Thyroid gland (tissue), 4 donors: ENCODE measurements around the gene NID2. TPM values are rescaled to one million over a fixed set of nuclear protein-coding genes. Genes with fewer than 3 reads are reported as not detected.

Source experiments
- DNase-seq, 2 donors: peaks; one replicate each; pipeline ENCODE4 v3.0.0-alpha.2; 2019
- H3K27ac ChIP-seq, 3 donors: fragments of 200-600 bp; sonication (generic); 1 replicate in 2 of 3; 2 replicates in 1 of 3; pipeline ENCODE4 v1.5.1; 2016 to 2019; ENCODE audit warnings: mild to moderate bottlenecking in 1 of 3, moderate library complexity in 1 of 3
- H3K27me3 ChIP-seq: fragments of 200-600 bp; sonication (generic); one replicate; pipeline ENCODE4 v1.5.1; 2019
- H3K36me3 ChIP-seq, 2 donors: fragments of 200-600 bp; sonication (generic); one replicate each; pipeline ENCODE4 v1.5.1; 2016 to 2019
- H3K4me1 ChIP-seq, 2 donors: fragments of 200-600 bp; sonication (generic); one replicate each; pipeline ENCODE4 v1.5.1; 2017 to 2019
- H3K4me3 ChIP-seq, 3 donors: fragments of 200-600 bp; sonication (generic); replicated peaks in 1 of 3; 1 replicate in 2 of 3; 2 replicates in 1 of 3; pipeline ENCODE4 v1.5.1; 2016; ENCODE audit warnings: mild to moderate bottlenecking in 1 of 3
- H3K9me3 ChIP-seq: fragments of 200-600 bp; sonication (generic); one replicate; pipeline ENCODE4 v1.5.1; 2017
- POLR2A ChIP-seq, 2 donors: fragments of 450-650 bp; IDR thresholded peaks; one replicate each; pipeline ENCODE4 v1.6.1; 2017; ENCODE audit warnings: antibody characterized with exemption in 2 of 2, mild to moderate bottlenecking in 2 of 2, moderate library complexity in 1 of 2
- WGBS, 2 donors: methylation state at CpG; one replicate each; pipeline ENCODE4 v1.1.5; 2017; 5-methylcytosine and 5-hydroxymethylcytosine counted together
- intact Hi-C: fragments of 100-400 bp; cut with DNase I; formaldehyde crosslinking; loops from one replicate; pipeline ENCODE4 v1.15.1; 2023
- total RNA-seq, 4 donors: library from RNA; depleted of rRNA; stranded (reverse); fragments of >200 nt; gene quantifications; one replicate each; pipeline ENCODE4 v1.2.3, GENCODE V29; 2016
- TF ChIP-seq, protein P1 (sequence below), 6 experiments: fragments of 200-600 bp in 3 of 6; fragments of 450-650 bp in 3 of 6; sonication (generic) in 3 of 6; IDR thresholded peaks; one replicate each; pipeline ENCODE4 v1.5.1; 2016 to 2019; ENCODE audit warnings: antibody characterized with exemption in 6 of 6, mild to moderate bottlenecking in 2 of 6, inconsistent platforms in 1 of 6, moderate library complexity in 1 of 6

NID2 gene
- total RNA-seq, 4 donors from 2014 or later = 115 to 207 (median 130) TPM

DNA sequence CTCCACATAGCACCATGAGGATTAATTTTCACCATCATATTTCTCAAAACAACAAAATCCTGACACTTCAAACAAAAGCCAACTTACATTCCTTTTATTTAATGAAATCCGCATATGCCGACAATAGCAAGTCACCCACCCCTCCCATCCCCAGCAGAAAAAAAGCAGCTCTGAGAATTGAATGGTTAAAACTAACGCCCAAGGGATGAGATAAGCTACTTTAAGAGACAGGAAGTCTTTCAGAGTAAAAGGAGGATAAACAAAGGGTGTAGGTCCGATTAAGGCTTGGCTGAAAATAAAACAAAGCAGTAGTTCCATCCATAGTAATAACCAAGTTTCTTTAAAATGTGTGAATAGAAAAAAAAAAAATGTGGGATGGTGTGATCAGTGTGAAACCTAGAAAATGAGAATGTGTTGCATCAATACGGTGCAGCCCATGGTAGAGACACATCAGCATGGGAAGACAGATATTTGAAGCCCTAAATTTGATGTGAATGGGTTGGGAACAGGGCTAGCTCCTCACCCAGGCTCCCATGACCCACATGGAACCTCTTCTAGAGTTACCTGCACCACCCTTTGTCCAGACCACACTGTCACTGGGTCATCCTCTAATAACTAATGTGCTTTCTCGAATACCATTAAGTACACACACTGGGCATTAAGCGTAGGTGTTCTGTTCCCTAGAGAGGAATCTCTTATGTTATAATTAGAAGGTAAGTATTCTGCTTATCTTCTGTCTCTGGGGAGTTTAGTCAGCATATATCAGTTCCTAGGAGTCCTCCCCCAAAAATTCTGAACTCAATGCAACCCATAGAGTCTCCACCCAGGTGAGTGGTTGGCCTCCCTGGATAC is 47.8 kb downstream of the NID2 start:
- Histone ChIP-seq H3K4me3 (no peak overlapping the region), H3K27me3 (no peaks in the 10 kb centered on the region), H3K27ac (peak overlapping the region in 2 of 3 donors; percentile 16 to 18), H3K9me3 (no peaks in the 10 kb centered on the region), H3K36me3 (peaks cover 11 to 20% of the 10 kb centered on the region in 2 donors), H3K4me1 (peaks cover 0 to 27% of the 10 kb centered on the region in 2 donors)
- intact Hi-C loops = no loop called here
- WGBS, 2 donors = 73 to 77% methylated on average over 7 of the region's 7 CpGs
- DNase-seq = no peak
- TF ChIP-seq, protein P1, sequence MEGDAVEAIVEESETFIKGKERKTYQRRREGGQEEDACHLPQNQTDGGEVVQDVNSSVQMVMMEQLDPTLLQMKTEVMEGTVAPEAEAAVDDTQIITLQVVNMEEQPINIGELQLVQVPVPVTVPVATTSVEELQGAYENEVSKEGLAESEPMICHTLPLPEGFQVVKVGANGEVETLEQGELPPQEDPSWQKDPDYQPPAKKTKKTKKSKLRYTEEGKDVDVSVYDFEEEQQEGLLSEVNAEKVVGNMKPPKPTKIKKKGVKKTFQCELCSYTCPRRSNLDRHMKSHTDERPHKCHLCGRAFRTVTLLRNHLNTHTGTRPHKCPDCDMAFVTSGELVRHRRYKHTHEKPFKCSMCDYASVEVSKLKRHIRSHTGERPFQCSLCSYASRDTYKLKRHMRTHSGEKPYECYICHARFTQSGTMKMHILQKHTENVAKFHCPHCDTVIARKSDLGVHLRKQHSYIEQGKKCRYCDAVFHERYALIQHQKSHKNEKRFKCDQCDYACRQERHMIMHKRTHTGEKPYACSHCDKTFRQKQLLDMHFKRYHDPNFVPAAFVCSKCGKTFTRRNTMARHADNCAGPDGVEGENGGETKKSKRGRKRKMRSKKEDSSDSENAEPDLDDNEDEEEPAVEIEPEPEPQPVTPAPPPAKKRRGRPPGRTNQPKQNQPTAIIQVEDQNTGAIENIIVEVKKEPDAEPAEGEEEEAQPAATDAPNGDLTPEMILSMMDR (IDR thresholded peaks at IDR 0.05) = no peak
- no peak for TF ChIP-seq POLR2A (IDR thresholded peaks at IDR 0.05)

GRCh38 chr14:52020161-52020714 is 48.6 kb downstream of the NID2 start:
- no peaks in the 10 kb centered on the region for H3K27me3 ChIP-seq
- H3K9me3 ChIP-seq = no peaks in the 10 kb centered on the region
- peaks cover 0 to 27% of the 10 kb centered on the region in 2 donors for H3K4me1 ChIP-seq
- no peak for TF ChIP-seq POLR2A (IDR thresholded peaks at IDR 0.05)
- TF ChIP-seq, protein P1 (IDR thresholded peaks at IDR 0.05) = no peak
- H3K4me3 ChIP-seq = no peak overlapping the region
- no peak for DNase-seq
- peaks cover 11 to 22% of the 10 kb centered on the region in 2 donors for H3K36me3 ChIP-seq
- intact Hi-C loops = no loop called here
- WGBS, 2 donors = 79 to 84% methylated on average over 5 of the region's 5 CpGs
- no peak overlapping the region for H3K27ac ChIP-seq

GRCh38 chr14:52018970-52019369 is 49.9 kb downstream of the NID2 start:
- intact Hi-C loops = loop anchor here (10.0 kb wide), 1 partner anchor 46 kb away; the partner anchor contains the start of gene NID2
- H3K36me3 ChIP-seq = peaks cover 23 to 34% of the 10 kb centered on the region in 2 donors
- TF ChIP-seq, protein P1 (IDR thresholded peaks at IDR 0.05) = no peak
- no peak for TF ChIP-seq POLR2A (IDR thresholded peaks at IDR 0.05)

GRCh38 chr14:52018252-52018651 is 50.6 kb downstream of the NID2 start:
- H3K36me3 ChIP-seq = peaks cover 25 to 34% of the 10 kb centered on the region in 2 donors

More at GRCh38 chr14:52018970-52019369, 49.9 kb downstream of the NID2 start:
- peaks cover 0 to 16% of the 10 kb centered on the region in 2 donors for H3K4me1 ChIP-seq
- no peak for DNase-seq
- H3K4me3 ChIP-seq = no peak overlapping the region
- WGBS, 2 donors = 86 to 93% methylated on average over 8 of the region's 8 CpGs
- H3K9me3 ChIP-seq = no peaks in the 10 kb centered on the region
- H3K27ac ChIP-seq = peak overlapping the region in 2 of 3 donors; percentile 17 to 50
- H3K27me3 ChIP-seq = no peaks in the 10 kb centered on the region

More at GRCh38 chr14:52018252-52018651, 50.6 kb downstream of the NID2 start:
- WGBS, 2 donors = 77 to 78% methylated on average over 4 of the region's 4 CpGs
- no peaks in the 10 kb centered on the region for H3K27me3 ChIP-seq
- no peak overlapping the region for H3K4me3 ChIP-seq
- peak overlapping the region in 2 of 3 donors; percentile 38 to 50 for H3K27ac ChIP-seq
- DNase-seq = peak; percentile 32 to 37
- intact Hi-C loops = loop anchor here (10.0 kb wide), 1 partner anchor 47 kb away; the partner anchor contains the start of gene NID2
- peaks cover 0 to 12% of the 10 kb centered on the region in 2 donors for H3K4me1 ChIP-seq
- TF ChIP-seq, protein P1 (IDR thresholded peaks at IDR 0.05) = no peak
- TF ChIP-seq POLR2A (IDR thresholded peaks at IDR 0.05) = no peak
- no peaks in the 10 kb centered on the region for H3K9me3 ChIP-seq
